GM23338 (cell line): ENCODE measurements around the gene THBS4. TPM values are rescaled to one million over a fixed set of nuclear protein-coding genes. Genes with fewer than 3 reads are reported as not detected.

ENCODE experiments used
- ATAC-seq: fragments of 200-7000 bp; cut with Tn5 transposase; 3 replicates; pipeline ENCODE4 v1.9.1; 2020
- DNase-seq: peaks from one replicate; pipeline ENCODE4 v3.0.0-alpha.2; 2015; ENCODE audit warnings: low spot score
- H2AFZ ChIP-seq: fragments of 200-600 bp; sonication (generic); 2 replicates; pipeline ENCODE4 v1.8.0; 2016; ENCODE audit warnings: antibody characterized with exemption, mild to moderate bottlenecking, moderate library complexity
- H3F3A ChIP-seq: fragments of 200-600 bp; sonication (generic); replicated peaks from 2 replicates; pipeline ENCODE4 v1.8.0; 2017; ENCODE audit warnings: antibody characterized with exemption, mixed run types, low read depth
- H3K27ac ChIP-seq: fragments of 200-600 bp; sonication (generic); 2 replicates; pipeline ENCODE4 v1.6.1; 2016; ENCODE audit warnings: low read depth
- H3K27me3 ChIP-seq: fragments of 200-600 bp; sonication (generic); 2 replicates; pipeline ENCODE4 v1.8.0; 2016; ENCODE audit warnings: mild to moderate bottlenecking, mixed run types, moderate library complexity; ENCODE audit not compliant: insufficient read depth
- H3K36me3 ChIP-seq: fragments of 200-600 bp; sonication (generic); 2 replicates; pipeline ENCODE4 v1.8.0; 2016; ENCODE audit warnings: mild to moderate bottlenecking; ENCODE audit not compliant: insufficient read depth
- H3K4me1 ChIP-seq: fragments of 200-600 bp; sonication (generic); 2 replicates; pipeline ENCODE4 v1.8.0; 2016; ENCODE audit warnings: mild to moderate bottlenecking, moderate library complexity; ENCODE audit not compliant: insufficient read depth
- H3K4me2 ChIP-seq: fragments of 200-600 bp; sonication (generic); 2 replicates; pipeline ENCODE4 v1.7.1; 2017; ENCODE audit warnings: mixed run types
- H3K4me3 ChIP-seq: fragments of 200-600 bp; sonication (generic); 2 replicates; pipeline ENCODE4 v1.6.1; 2016; ENCODE audit warnings: mixed run types
- H3K79me2 ChIP-seq: fragments of 200-600 bp; sonication (generic); replicated peaks from 2 replicates; pipeline ENCODE4 v1.8.0; 2017; ENCODE audit warnings: mild to moderate bottlenecking; ENCODE audit not compliant: insufficient read depth
- H3K9me2 ChIP-seq: fragments of 200-600 bp; sonication (generic); 2 replicates; pipeline ENCODE4 v1.8.0; 2017; ENCODE audit not compliant: insufficient read depth
- H4K20me1 ChIP-seq: fragments of 200-600 bp; sonication (generic); replicated peaks from 2 replicates; pipeline ENCODE4 v1.8.0; 2017; ENCODE audit warnings: mild to moderate bottlenecking; ENCODE audit not compliant: insufficient read depth
- H3K27ac Mint-ChIP-seq: 2 replicates; pipeline ENCODE4 v1.8.0; 2020; ENCODE audit warnings: inconsistent platforms, mild to moderate bottlenecking, moderate library complexity, mixed read lengths
- H3K27me3 Mint-ChIP-seq: 3 replicates; pipeline ENCODE4 v1.8.0; 2022; ENCODE audit warnings: low read depth, mild to moderate bottlenecking, moderate library complexity, mixed read lengths, inconsistent platforms; ENCODE audit not compliant: insufficient read depth, poor library complexity
- H3K36me3 Mint-ChIP-seq: 3 replicates; pipeline ENCODE4 v1.8.0; 2021; ENCODE audit warnings: low read depth, mild to moderate bottlenecking, inconsistent platforms, moderate library complexity, mixed read lengths
- H3K4me1 Mint-ChIP-seq: 3 replicates; pipeline ENCODE4 v1.8.0; 2020; ENCODE audit warnings: mild to moderate bottlenecking, inconsistent platforms, mixed read lengths
- H3K4me3 Mint-ChIP-seq: 3 replicates; pipeline ENCODE4 v1.8.0; 2021; ENCODE audit warnings: moderate library complexity, mild to moderate bottlenecking, inconsistent platforms, mixed read lengths
- H3K9me3 Mint-ChIP-seq: 3 replicates; pipeline ENCODE4 v1.8.0; 2020; ENCODE audit warnings: moderate library complexity, mild to moderate bottlenecking, inconsistent platforms, mixed read lengths
- JUNB ChIP-seq: IDR thresholded peaks from one replicate; pipeline ENCODE4 v1.6.1; 2016; ENCODE audit warnings: antibody characterized with exemption; ENCODE audit not compliant: unreplicated experiment
- NANOG ChIP-seq: IDR thresholded peaks from 2 replicates; pipeline ENCODE4 v1.6.1; 2016; ENCODE audit warnings: antibody characterized with exemption, borderline replicate concordance
- REST ChIP-seq: IDR thresholded peaks from one replicate; pipeline ENCODE4 v1.6.1; 2018; ENCODE audit warnings: antibody characterized with exemption; ENCODE audit not compliant: unreplicated experiment
- STAT1 ChIP-seq: IDR thresholded peaks from one replicate; pipeline ENCODE4 v1.6.1; 2016; ENCODE audit warnings: antibody characterized with exemption; ENCODE audit not compliant: unreplicated experiment
- polyA plus RNA-seq: library from polyadenylated mRNA; unstranded; fragments of >200 nt; fragmentation: Nextera tagmentation; extraction: Ambion mirVana; gene quantifications from 2 replicates; pipeline ENCODE4 v1.2.1, GENCODE V29; 2016
- total RNA-seq: library from RNA; depleted of rRNA; stranded (reverse); fragments of >200 nt; shearing (Covaris generic); gene quantifications from 2 replicates; pipeline ENCODE4 v1.2.3, GENCODE V29; 2014
- TF ChIP-seq, protein P1 (sequence below): IDR thresholded peaks from 2 replicates; pipeline ENCODE4 v1.6.1; 2016; ENCODE audit warnings: antibody characterized with exemption
- TF ChIP-seq, protein P2 (sequence below): fragments of 250-450 bp; sonication (Bioruptor Pico); IDR thresholded peaks from 2 replicates; pipeline ENCODE4 v1.5.0; 2020; ENCODE audit warnings: mild to moderate bottlenecking, moderate library complexity

THBS4 gene
- total and polyA plus RNA-seq, 2 experiments from 2014 or later, result 14.0 to 23.2 TPM

- H3F3A ChIP-seq, result no peaks in the 10 kb centered on the region
- no peaks in the 10 kb centered on the region for H3K4me1 ChIP-seq
- Mint-ChIP-seq H3K36me3 (no peaks in the 10 kb centered on the region; the same call in 2 of the 3 replicates), H3K27ac (no peak overlapping the region), H3K4me1 (0 out of 3 replicates have a peak, but pooled peaks cover 3% of the 10 kb centered on the region), H3K9me3 (no peaks in the 10 kb centered on the region), H3K4me3 (no peak overlapping the region), H3K27me3 (peaks cover 6% of the 10 kb centered on the region)
- no peak for ATAC-seq
- no peak overlapping the region for H3K27ac ChIP-seq
- no peaks in the 10 kb centered on the region for H4K20me1 ChIP-seq
- TF ChIP-seq, protein P1, sequence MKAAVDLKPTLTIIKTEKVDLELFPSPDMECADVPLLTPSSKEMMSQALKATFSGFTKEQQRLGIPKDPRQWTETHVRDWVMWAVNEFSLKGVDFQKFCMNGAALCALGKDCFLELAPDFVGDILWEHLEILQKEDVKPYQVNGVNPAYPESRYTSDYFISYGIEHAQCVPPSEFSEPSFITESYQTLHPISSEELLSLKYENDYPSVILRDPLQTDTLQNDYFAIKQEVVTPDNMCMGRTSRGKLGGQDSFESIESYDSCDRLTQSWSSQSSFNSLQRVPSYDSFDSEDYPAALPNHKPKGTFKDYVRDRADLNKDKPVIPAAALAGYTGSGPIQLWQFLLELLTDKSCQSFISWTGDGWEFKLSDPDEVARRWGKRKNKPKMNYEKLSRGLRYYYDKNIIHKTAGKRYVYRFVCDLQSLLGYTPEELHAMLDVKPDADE, result no peak
- TF ChIP-seq, protein P2, sequence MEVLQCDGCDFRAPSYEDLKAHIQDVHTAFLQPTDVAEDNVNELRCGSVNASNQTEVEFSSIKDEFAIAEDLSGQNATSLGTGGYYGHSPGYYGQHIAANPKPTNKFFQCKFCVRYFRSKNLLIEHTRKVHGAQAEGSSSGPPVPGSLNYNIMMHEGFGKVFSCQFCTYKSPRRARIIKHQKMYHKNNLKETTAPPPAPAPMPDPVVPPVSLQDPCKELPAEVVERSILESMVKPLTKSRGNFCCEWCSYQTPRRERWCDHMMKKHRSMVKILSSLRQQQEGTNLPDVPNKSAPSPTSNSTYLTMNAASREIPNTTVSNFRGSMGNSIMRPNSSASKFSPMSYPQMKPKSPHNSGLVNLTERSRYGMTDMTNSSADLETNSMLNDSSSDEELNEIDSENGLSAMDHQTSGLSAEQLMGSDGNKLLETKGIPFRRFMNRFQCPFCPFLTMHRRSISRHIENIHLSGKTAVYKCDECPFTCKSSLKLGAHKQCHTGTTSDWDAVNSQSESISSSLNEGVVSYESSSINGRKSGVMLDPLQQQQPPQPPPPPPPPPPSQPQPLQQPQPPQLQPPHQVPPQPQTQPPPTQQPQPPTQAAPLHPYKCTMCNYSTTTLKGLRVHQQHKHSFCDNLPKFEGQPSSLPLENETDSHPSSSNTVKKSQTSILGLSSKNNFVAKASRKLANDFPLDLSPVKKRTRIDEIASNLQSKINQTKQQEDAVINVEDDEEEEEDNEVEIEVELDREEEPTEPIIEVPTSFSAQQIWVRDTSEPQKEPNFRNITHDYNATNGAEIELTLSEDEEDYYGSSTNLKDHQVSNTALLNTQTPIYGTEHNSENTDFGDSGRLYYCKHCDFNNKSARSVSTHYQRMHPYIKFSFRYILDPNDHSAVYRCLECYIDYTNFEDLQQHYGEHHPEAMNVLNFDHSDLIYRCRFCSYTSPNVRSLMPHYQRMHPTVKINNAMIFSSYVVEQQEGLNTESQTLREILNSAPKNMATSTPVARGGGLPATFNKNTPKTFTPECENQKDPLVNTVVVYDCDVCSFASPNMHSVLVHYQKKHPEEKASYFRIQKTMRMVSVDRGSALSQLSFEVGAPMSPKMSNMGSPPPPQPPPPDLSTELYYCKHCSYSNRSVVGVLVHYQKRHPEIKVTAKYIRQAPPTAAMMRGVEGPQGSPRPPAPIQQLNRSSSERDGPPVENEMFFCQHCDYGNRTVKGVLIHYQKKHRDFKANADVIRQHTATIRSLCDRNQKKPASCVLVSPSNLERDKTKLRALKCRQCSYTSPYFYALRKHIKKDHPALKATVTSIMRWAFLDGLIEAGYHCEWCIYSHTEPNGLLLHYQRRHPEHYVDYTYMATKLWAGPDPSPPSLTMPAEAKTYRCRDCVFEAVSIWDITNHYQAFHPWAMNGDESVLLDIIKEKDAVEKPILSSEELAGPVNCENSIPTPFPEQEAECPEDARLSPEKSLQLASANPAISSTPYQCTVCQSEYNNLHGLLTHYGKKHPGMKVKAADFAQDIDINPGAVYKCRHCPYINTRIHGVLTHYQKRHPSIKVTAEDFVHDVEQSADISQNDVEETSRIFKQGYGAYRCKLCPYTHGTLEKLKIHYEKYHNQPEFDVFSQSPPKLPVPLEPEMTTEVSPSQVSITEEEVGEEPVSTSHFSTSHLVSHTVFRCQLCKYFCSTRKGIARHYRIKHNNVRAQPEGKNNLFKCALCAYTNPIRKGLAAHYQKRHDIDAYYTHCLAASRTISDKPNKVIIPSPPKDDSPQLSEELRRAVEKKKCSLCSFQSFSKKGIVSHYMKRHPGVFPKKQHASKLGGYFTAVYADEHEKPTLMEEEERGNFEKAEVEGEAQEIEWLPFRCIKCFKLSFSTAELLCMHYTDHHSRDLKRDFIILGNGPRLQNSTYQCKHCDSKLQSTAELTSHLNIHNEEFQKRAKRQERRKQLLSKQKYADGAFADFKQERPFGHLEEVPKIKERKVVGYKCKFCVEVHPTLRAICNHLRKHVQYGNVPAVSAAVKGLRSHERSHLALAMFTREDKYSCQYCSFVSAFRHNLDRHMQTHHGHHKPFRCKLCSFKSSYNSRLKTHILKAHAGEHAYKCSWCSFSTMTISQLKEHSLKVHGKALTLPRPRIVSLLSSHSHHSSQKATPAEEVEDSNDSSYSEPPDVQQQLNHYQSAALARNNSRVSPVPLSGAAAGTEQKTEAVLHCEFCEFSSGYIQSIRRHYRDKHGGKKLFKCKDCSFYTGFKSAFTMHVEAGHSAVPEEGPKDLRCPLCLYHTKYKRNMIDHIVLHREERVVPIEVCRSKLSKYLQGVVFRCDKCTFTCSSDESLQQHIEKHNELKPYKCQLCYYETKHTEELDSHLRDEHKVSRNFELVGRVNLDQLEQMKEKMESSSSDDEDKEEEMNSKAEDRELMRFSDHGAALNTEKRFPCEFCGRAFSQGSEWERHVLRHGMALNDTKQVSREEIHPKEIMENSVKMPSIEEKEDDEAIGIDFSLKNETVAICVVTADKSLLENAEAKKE, result no peak
- TF ChIP-seq NANOG (no peak), STAT1 (no peak), REST (no peak), JUNB (no peak)
- no peaks in the 10 kb centered on the region for H3K27me3 ChIP-seq
- H3K9me2 ChIP-seq, result no peaks in the 10 kb centered on the region; the same call in 1 of the 2 replicates
- no peak for DNase-seq
- H3K36me3 ChIP-seq, result no peaks in the 10 kb centered on the region
- no peak overlapping the region for H3K4me3 ChIP-seq
- no peak overlapping the region for H3K4me2 ChIP-seq
- H2AFZ ChIP-seq, result no peak overlapping the region
- H3K79me2 ChIP-seq, result no peaks in the 10 kb centered on the region
Measured at GRCh38 chr5:80076131-80077050, 41.2 kb downstream of the THBS4 start.
